Body of pancreas (tissue), 4 donors: ENCODE data around the gene PLA2G4D.

Source experiments
- POLR2A ChIP-seq, 3 donors: fragments of 450-650 bp; IDR thresholded peaks; one replicate each; pipeline ENCODE4 v1.6.1; 2016; ENCODE audit warnings: antibody characterized with exemption in 3 of 3, mild to moderate bottlenecking in 2 of 3
- TF ChIP-seq, protein P1 (sequence below), 7 experiments: fragments of 450-650 bp in 4 of 7; fragments of 200-600 bp in 3 of 7; sonication (generic) in 3 of 7; IDR thresholded peaks; one replicate each; pipeline ENCODE4 v1.5.1; 2016 to 2019; ENCODE audit warnings: antibody characterized with exemption in 7 of 7

DNA sequence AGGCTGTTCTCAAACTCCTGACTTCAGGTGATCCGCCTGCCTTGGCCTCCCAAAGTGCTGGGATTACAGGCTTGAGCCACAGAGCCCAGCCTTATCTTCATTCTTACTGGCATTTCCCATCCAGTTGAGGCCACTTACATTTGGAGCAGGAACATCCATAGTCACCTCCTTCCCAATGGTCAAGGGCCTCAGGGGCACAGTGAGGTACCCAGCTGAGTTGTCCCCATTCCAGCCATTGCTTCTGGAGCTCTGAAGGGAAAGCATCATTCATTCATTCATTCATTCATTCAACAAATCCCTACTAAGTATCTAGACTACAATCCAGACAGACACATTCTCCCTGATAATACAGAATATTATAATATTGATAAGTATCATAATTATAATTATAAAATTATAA is 12.2 kb downstream of the PLA2G4D start:
- TF ChIP-seq, protein P1, sequence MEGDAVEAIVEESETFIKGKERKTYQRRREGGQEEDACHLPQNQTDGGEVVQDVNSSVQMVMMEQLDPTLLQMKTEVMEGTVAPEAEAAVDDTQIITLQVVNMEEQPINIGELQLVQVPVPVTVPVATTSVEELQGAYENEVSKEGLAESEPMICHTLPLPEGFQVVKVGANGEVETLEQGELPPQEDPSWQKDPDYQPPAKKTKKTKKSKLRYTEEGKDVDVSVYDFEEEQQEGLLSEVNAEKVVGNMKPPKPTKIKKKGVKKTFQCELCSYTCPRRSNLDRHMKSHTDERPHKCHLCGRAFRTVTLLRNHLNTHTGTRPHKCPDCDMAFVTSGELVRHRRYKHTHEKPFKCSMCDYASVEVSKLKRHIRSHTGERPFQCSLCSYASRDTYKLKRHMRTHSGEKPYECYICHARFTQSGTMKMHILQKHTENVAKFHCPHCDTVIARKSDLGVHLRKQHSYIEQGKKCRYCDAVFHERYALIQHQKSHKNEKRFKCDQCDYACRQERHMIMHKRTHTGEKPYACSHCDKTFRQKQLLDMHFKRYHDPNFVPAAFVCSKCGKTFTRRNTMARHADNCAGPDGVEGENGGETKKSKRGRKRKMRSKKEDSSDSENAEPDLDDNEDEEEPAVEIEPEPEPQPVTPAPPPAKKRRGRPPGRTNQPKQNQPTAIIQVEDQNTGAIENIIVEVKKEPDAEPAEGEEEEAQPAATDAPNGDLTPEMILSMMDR (IDR thresholded peaks at IDR 0.05), result no peak
- TF ChIP-seq POLR2A (IDR thresholded peaks at IDR 0.05), result no peak
